Bronchial epithelial cell (primary cell): ENCODE data around the gene RNGTT. TPM values are rescaled to one million over a fixed set of nuclear protein-coding genes. Genes with fewer than 3 reads are reported as not detected.

Source experiments
- DNase-seq: peaks from one replicate; pipeline ENCODE4 v3.0.0-alpha.2; 2010; ENCODE audit warnings: low read depth
- FAIRE-seq: peaks from 2 replicates; lab custom pipeline; 2011; peaks lifted over from hg19 to GRCh38; lab: Jason Lieb, UNC
- H3K27me3 ChIP-seq: 2 replicates; pipeline ENCODE4 v1.5.1; 2011; ENCODE audit warnings: low read length; ENCODE audit not compliant: control insufficient read depth, insufficient read depth
- H3K36me3 ChIP-seq: 2 replicates; pipeline ENCODE4 v1.5.1; 2011; ENCODE audit warnings: low read length; ENCODE audit not compliant: control insufficient read depth, insufficient read depth
- H3K4me3 ChIP-seq: 2 replicates; pipeline ENCODE4 v1.5.1; 2011; ENCODE audit warnings: mild to moderate bottlenecking, low read depth, low read length, control low read depth
- total RNA-seq: library from RNA; depleted of rRNA; stranded (reverse); fragments of >200 nt; gene quantifications from 2 replicates; pipeline ENCODE4 v1.2.1, GENCODE V29; 2014
- TF ChIP-seq, protein P1 (sequence below): IDR thresholded peaks from 2 replicates; pipeline ENCODE4 v1.5.1; 2011; ENCODE audit warnings: mild to moderate bottlenecking, moderate library complexity, low read length, control low read depth, inconsistent platforms; ENCODE audit not compliant: insufficient read depth, severe bottlenecking

Gene RNGTT
- total RNA-seq, 1 donor from 2014 or later: 20.8 TPM

- DNase-seq (no peak), FAIRE-seq (no peak)
- Histone ChIP-seq H3K36me3 (no peaks in the 10 kb centered on the region), H3K27me3 (no peaks in the 10 kb centered on the region), H3K4me3 (no peak overlapping the region)
- TF ChIP-seq, protein P1, sequence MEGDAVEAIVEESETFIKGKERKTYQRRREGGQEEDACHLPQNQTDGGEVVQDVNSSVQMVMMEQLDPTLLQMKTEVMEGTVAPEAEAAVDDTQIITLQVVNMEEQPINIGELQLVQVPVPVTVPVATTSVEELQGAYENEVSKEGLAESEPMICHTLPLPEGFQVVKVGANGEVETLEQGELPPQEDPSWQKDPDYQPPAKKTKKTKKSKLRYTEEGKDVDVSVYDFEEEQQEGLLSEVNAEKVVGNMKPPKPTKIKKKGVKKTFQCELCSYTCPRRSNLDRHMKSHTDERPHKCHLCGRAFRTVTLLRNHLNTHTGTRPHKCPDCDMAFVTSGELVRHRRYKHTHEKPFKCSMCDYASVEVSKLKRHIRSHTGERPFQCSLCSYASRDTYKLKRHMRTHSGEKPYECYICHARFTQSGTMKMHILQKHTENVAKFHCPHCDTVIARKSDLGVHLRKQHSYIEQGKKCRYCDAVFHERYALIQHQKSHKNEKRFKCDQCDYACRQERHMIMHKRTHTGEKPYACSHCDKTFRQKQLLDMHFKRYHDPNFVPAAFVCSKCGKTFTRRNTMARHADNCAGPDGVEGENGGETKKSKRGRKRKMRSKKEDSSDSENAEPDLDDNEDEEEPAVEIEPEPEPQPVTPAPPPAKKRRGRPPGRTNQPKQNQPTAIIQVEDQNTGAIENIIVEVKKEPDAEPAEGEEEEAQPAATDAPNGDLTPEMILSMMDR: no peak
Measured at GRCh38 chr6:88637761-88638545, 325.5 kb downstream of the RNGTT start.

- DNase-seq: no peak
Measured at GRCh38 chr6:88636871-88637270, 326.5 kb downstream of the RNGTT start.

GRCh38 chr6:88633782-88634181, 329.6 kb downstream of the RNGTT start:
- no peaks in the 10 kb centered on the region for H3K36me3 ChIP-seq
- DNase-seq (no peak), FAIRE-seq (no peak)
- no peak overlapping the region for H3K4me3 ChIP-seq
- no peaks in the 10 kb centered on the region for H3K27me3 ChIP-seq
- TF ChIP-seq, protein P1: no peak

More at GRCh38 chr6:88636871-88637270, 326.5 kb downstream of the RNGTT start:
- FAIRE-seq: no peak
- TF ChIP-seq, protein P1: no peak
- H3K4me3 ChIP-seq: no peak overlapping the region
- H3K27me3 ChIP-seq: no peaks in the 10 kb centered on the region
- no peaks in the 10 kb centered on the region for H3K36me3 ChIP-seq

DNA sequence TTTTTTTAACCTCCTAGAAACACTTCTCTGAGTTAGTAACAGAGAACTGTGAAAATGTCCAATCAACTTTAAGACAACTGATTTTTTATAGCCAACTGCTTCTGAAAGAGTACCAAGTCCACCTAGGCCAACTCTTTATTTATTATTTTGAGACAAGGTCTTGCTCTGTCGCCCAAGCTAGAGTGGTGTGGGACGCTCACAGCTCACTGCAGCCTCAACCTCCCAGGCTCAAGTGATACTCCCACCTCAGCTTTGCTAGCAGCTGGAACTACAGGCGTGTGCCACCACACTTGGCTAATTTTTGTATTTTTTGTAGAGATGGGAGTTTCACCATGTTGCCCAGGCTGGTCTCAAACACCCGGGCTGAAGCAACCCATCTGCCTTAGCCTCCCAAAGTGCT, 331.6 kb downstream of the RNGTT start:
- FAIRE-seq (no peak), DNase-seq (no peak)
- TF ChIP-seq, protein P1: no peak
- H3K27me3 ChIP-seq: no peaks in the 10 kb centered on the region
- H3K36me3 ChIP-seq: no peaks in the 10 kb centered on the region
- no peak overlapping the region for H3K4me3 ChIP-seq

GRCh38 chr6:88629838-88630494, 333.5 kb downstream of the RNGTT start:
- TF ChIP-seq, protein P1: no peak
- H3K4me3 ChIP-seq: no peak overlapping the region
- no peak for DNase-seq
- FAIRE-seq: no peak
- no peaks in the 10 kb centered on the region for H3K27me3 ChIP-seq
- H3K36me3 ChIP-seq: no peaks in the 10 kb centered on the region
